ENCODE data around the gene XRCC6. TPM values are rescaled to one million over a fixed set of nuclear protein-coding genes. Genes with fewer than 3 reads are reported as not detected.

Gene XRCC6
- polyA plus RNA-seq, 1 donor (not counting 4 experiments of a cell fraction or from before 2014, with no cell fraction given) = 247 TPM

DNA sequence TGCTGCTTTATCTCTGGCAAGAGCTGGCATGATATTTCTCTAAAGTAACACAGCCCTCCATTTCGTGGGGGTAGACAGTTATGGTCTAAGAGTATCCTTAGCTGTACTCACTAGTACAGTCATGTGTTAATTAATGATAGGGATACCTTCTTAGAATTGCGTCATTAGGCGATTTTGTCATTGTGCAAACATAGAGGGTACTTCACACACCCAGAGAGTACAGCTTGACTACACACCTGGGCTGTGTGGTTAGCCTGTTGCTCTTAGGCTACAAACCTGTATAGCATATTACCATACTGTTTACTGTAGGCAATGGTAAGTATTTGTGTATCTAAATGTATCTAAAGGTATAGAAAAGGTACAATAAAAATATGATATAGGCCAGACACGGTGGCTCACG, 17.0 kb downstream of the XRCC6 start:
- no peak overlapping the region for H3K4me2 ChIP-seq (ENCODE audit: control insufficient read depth, extremely low read depth, insufficient read depth, low read depth, low read length)
- H3K36me3 ChIP-seq (ENCODE audit: control insufficient read depth in 2 of 2, extremely low read depth in 1 of 2, insufficient read depth in 2 of 2, low read length in 2 of 2) = peaks cover 30 to 44% of the 10 kb centered on the region in 2 experiments
- peaks cover 5% of the 10 kb centered on the region for H4K20me1 ChIP-seq (ENCODE audit: control insufficient read depth, extremely low read depth, insufficient read depth, low read length)
- no peaks in the 10 kb centered on the region for H3K9me3 ChIP-seq (ENCODE audit: control insufficient read depth, low read depth, low read length)
- H3K4me3 ChIP-seq (ENCODE audit: control insufficient read depth in 2 of 3, extremely low read depth in 1 of 3, insufficient read depth in 2 of 3, low read depth in 1 of 3, low read length in 3 of 3) = no peak overlapping the region
- H3K27me3 ChIP-seq (ENCODE audit: control insufficient read depth, extremely low read depth, insufficient read depth, low read length) = no peaks in the 10 kb centered on the region
- no peak for DNase-seq (ENCODE audit: low read depth, low spot score)
- no peak for TF ChIP-seq EZH2 (IDR thresholded peaks at IDR 0.05; ENCODE audit: low read length)
- TF ChIP-seq, protein P1, sequence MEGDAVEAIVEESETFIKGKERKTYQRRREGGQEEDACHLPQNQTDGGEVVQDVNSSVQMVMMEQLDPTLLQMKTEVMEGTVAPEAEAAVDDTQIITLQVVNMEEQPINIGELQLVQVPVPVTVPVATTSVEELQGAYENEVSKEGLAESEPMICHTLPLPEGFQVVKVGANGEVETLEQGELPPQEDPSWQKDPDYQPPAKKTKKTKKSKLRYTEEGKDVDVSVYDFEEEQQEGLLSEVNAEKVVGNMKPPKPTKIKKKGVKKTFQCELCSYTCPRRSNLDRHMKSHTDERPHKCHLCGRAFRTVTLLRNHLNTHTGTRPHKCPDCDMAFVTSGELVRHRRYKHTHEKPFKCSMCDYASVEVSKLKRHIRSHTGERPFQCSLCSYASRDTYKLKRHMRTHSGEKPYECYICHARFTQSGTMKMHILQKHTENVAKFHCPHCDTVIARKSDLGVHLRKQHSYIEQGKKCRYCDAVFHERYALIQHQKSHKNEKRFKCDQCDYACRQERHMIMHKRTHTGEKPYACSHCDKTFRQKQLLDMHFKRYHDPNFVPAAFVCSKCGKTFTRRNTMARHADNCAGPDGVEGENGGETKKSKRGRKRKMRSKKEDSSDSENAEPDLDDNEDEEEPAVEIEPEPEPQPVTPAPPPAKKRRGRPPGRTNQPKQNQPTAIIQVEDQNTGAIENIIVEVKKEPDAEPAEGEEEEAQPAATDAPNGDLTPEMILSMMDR (optimal IDR thresholded peaks at IDR 0.05 in 1 of 3, IDR thresholded peaks at IDR 0.05 in 1 of 3, conservative IDR thresholded peaks at IDR 0.05 in 1 of 3; ENCODE audit: extremely low read depth in 1 of 3, insufficient read depth in 2 of 3, low read length in 3 of 3) = no peak
- H3K79me2 ChIP-seq (ENCODE audit: control insufficient read depth, insufficient read depth, low read length) = peaks cover 40% of the 10 kb centered on the region
- FAIRE-seq = no peak
- dilution Hi-C loops (cut with MboI; ENCODE audit: extremely low pct_ligation_motif_present, low sequenced_read_pairs) = no loop called here
- H3K9ac ChIP-seq (ENCODE audit: control insufficient read depth, extremely low read depth, insufficient read depth, low read length) = no peak overlapping the region
- no peak overlapping the region for H2AFZ ChIP-seq (ENCODE audit: control insufficient read depth, low read length)
- H3K4me1 ChIP-seq (ENCODE audit: control insufficient read depth, extremely low read depth, insufficient read depth, low read length) = peaks cover 12% of the 10 kb centered on the region
- no peak overlapping the region for H3K27ac ChIP-seq (ENCODE audit: control insufficient read depth, insufficient read depth, low read length)
- no peaks in the 10 kb centered on the region for H3K9me1 ChIP-seq (ENCODE audit: control insufficient read depth, extremely low read depth, insufficient read depth, low read length)

DNA sequence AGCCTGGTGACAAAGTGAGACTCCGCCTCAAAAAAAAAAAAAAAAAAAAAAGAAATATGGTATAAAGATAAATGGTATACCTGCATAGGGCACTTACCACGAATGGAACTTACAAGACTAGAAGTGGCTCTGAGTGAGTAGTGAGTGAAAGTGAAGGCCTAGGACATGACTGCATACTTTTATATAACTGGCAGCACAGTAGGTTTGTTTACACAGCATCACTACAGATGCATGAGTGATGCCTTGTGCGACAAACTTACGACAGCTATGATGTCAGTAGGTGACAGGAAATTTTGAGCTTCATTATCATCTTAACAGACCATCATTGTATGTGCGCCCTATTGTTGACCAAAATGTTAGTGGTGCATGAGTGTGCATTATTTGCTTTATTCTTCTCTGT, 17.7 kb downstream of the XRCC6 start:
- H3K79me2 ChIP-seq (ENCODE audit: control insufficient read depth, insufficient read depth, low read length) = peaks cover 38% of the 10 kb centered on the region
- no peak overlapping the region for H3K4me2 ChIP-seq (ENCODE audit: control insufficient read depth, extremely low read depth, insufficient read depth, low read depth, low read length)
- H3K9ac ChIP-seq (ENCODE audit: control insufficient read depth, extremely low read depth, insufficient read depth, low read length) = no peak overlapping the region

More for the DNA sequence above, 17.7 kb downstream of the XRCC6 start:
- dilution Hi-C loops (cut with MboI; ENCODE audit: extremely low pct_ligation_motif_present, low sequenced_read_pairs) = no loop called here
- Histone ChIP-seq H3K9me1 (ENCODE audit: control insufficient read depth, extremely low read depth, insufficient read depth, low read length) (no peaks in the 10 kb centered on the region), H3K4me1 (ENCODE audit: control insufficient read depth, extremely low read depth, insufficient read depth, low read length) (peaks cover 12% of the 10 kb centered on the region), H2AFZ (ENCODE audit: control insufficient read depth, low read length) (no peak overlapping the region), H3K27me3 (ENCODE audit: control insufficient read depth, extremely low read depth, insufficient read depth, low read length) (no peaks in the 10 kb centered on the region), H3K4me3 (ENCODE audit: control insufficient read depth in 2 of 3, extremely low read depth in 1 of 3, insufficient read depth in 2 of 3, low read depth in 1 of 3, low read length in 3 of 3) (no peak overlapping the region), H4K20me1 (ENCODE audit: control insufficient read depth, extremely low read depth, insufficient read depth, low read length) (peaks cover 5% of the 10 kb centered on the region), H3K9me3 (ENCODE audit: control insufficient read depth, low read depth, low read length) (no peaks in the 10 kb centered on the region), H3K27ac (ENCODE audit: control insufficient read depth, insufficient read depth, low read length) (no peak overlapping the region), H3K36me3 (ENCODE audit: control insufficient read depth in 2 of 2, extremely low read depth in 1 of 2, insufficient read depth in 2 of 2, low read length in 2 of 2) (peaks cover 28 to 47% of the 10 kb centered on the region in 2 experiments)
- FAIRE-seq (no peak), DNase-seq (ENCODE audit: low read depth, low spot score) (no peak)
- TF ChIP-seq, protein P1 (optimal IDR thresholded peaks at IDR 0.05 in 1 of 3, IDR thresholded peaks at IDR 0.05 in 1 of 3, conservative IDR thresholded peaks at IDR 0.05 in 1 of 3; ENCODE audit: extremely low read depth in 1 of 3, insufficient read depth in 2 of 3, low read length in 3 of 3) = no peak
- TF ChIP-seq EZH2 (IDR thresholded peaks at IDR 0.05; ENCODE audit: low read length) = no peak

Measured in keratinocyte (primary cell).